GM21381 (cell line): ENCODE results near the gene IL15RA.
"Not testable (repeated sequence)": the region's sequence is repeated elsewhere in the genome, so short reads cannot be mapped to it uniquely, and the experiment has no call there.

ENCODE experiments used
- ATAC-seq: cut with Tn5 transposase; IDR thresholded peaks from one replicate; pipeline ENCODE4 v1.9.1; 2021; ENCODE audit warnings: mild to moderate bottlenecking, moderate library complexity; ENCODE audit not compliant: unreplicated experiment

Gene IL15RA

GRCh38 chr10:5930272-5930671 lies 47.1 kb downstream of the IL15RA start:
- no peak for ATAC-seq

DNA sequence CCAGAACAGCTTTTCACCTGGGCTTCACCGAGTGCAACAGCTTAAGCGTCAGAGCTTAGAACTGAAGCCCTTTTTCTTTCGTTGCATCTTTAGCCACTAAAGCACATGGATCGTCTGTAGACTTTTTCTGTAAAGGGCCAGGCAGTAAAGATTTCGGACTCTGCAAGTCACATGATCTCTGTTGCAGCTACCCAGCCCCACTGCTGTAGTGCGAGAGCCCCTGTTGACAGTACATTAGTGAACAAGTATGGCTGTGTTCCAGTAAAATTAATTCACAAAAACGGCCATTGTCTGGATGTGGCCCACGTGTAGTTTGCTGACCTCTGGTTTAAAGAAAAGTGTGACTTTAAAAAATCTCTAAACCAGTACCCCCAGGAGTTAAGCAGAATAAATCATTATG lies 47.9 kb downstream of the IL15RA start:
- no peak for ATAC-seq

DNA sequence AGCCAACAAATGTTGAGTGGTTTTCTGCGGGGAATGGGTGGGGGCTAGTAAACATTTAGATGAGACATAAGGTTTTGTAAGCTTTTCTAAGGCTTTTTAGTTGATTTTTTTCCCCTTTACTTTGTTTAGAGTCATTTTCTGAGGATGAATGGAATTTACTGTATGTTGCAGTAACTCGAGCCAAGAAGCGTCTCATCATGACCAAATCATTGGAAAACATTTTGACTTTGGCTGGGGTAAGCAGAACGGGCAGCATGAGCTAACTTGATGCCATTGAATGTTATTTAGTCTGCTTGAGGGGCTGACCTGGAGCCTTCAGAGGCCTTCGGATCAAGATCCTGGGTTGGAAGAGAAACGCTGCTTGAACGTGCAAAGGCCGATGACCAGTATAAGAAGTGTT lies 50.0 kb downstream of the IL15RA start:
- ATAC-seq, result no peak

- ATAC-seq, result no peak
Measured at GRCh38 chr10:5924889-5925288, 52.5 kb downstream of the IL15RA start.

- ATAC-seq, result no peak
Measured at GRCh38 chr10:5921746-5922145, 55.6 kb downstream of the IL15RA start.

DNA sequence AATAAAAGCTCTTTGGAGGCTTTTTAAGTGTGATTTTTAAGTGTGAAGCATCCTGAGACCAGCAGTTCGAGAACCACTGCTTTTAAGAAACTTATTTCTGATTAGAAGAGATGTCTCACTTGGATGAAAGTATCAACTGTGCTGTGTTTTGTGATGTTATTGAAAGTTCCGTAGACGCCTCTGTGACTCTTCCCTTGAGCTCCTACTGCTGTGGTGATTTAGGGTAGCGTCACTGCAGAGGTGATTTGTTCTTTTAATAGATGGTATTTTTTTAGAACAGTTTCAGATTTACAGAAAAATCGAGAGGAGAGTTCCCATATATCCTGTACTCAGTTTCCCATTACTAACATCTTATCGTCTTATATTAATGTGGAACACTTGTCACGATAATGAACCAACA lies 57.8 kb downstream of the IL15RA start:
- ATAC-seq, result no peak

DNA sequence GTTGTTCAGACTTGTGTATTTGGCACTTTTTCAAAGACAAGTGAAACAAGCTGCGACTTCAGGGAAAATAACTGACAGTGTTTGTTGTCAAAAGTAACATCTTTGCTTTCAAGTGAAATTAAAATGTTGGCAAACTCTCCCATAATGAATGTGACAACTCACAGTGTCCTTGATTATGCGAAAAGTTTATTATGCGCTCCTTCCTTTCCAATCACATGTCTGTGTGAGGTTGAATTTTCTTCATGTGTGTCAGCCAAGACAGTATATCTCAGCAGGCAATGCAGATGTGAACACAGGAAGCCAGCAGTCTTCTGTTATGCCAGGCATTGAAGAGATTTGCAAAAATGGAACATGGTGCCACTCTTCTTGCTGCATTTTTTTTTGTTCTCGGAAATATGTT lies 58.6 kb downstream of the IL15RA start:
- ATAC-seq, result no peak

DNA sequence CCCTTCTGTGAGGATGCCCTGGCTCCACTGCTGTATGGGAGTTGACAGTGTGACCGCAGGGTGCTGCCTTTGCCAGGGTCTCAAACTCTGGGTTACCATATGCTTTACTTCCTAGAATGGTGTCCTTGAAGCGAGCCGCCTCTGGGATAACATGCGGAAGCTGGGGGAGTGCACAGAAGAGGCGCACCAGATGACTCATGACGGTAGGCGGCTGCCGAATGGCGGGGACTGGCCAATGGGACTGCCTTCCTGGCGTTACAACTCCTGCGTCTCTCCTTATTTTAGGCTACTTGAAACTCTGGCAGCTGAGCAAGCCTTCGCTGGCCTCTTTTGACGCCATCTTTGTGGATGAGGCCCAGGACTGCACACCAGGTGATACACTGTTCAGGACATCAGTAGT lies 60.0 kb downstream of the IL15RA start:
- ATAC-seq, result no peak

- no peak for ATAC-seq
Measured at GRCh38 chr10:5915451-5915850, 61.9 kb downstream of the IL15RA start.

DNA sequence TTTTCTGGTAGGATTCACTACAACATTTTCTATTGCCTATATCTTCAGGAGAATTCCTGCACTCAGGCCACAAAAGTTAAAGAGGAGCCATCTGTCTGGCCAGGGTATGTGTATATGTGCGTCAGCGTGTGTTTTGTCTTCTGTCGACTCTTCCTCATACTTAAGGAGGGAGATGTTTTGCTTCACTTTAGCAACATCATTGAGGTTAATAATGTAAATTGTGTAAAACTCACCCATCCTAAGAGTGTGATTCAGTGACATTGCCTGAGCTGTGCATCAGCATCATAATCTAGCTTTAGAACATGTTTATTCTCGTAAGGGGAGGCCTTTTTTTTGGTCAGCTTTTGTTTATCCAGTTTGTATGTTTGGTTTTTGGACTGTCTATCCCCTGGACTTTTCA lies 63.6 kb downstream of the IL15RA start:
- no peak for ATAC-seq

DNA sequence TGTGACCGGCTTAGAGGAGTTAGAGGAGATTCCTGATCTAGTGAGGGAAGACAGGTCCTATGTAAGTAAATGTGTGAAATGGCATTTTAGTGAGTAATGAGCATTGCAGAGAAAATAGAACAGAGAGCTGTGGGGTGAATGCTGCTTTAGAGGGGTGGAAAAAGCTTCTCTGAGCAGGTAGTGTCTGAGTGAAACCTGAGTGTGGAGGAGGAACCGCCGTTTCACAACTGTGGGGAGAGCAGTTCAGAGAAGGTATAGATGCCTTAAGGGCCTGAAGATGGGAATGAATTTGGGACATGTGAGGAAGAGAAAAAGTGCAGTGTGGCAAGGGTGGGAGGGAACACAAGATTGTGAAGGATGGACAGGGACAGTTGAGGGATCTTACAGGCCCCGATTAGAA lies 65.7 kb downstream of the IL15RA start:
- no peak for ATAC-seq

- no peak for ATAC-seq
Measured at GRCh38 chr10:5910323-5911100, 66.8 kb downstream of the IL15RA start.

DNA sequence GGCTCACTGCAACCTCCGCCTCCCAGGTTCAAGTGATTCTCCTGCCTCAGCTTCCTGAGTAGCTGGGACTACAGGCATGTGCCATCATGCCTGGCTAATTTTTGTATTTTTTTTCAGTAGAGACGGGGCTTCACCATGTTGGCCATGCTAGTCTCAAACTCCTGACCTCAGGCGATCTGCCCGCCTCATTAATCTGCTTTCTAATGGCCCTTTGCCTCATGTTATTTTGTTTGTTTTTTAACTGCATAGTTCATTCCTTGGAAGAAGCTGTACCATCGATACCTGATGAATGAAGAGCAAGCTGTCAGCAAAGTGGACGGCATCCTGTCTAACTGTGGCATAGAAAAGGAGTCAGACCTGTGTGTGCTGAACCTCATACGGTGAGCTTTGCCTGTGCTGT lies 68.7 kb downstream of the IL15RA start:
- ATAC-seq, result not testable (repeated sequence)

DNA sequence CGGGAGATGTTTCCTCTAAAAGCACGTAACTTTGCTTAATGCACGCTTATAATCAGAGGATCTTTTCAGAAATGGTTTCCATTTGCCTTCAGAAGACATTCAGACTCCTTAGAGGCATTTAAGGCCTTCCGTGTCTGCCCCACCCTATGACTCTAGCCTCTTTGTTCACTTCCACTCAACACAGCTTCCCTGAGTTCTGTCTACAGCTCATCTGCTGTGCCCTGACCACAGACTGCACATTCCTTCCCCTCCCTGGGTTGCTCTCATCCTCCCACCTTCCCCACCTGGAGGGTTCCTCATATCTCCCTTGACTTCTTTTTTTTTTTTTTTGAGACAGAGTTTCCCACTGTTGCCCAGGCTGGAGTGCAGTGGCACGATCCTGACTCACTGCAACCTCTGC lies 70.7 kb downstream of the IL15RA start:
- ATAC-seq, result no peak

- ATAC-seq, result no peak
Measured at GRCh38 chr10:5905854-5906507, 71.4 kb downstream of the IL15RA start.

DNA sequence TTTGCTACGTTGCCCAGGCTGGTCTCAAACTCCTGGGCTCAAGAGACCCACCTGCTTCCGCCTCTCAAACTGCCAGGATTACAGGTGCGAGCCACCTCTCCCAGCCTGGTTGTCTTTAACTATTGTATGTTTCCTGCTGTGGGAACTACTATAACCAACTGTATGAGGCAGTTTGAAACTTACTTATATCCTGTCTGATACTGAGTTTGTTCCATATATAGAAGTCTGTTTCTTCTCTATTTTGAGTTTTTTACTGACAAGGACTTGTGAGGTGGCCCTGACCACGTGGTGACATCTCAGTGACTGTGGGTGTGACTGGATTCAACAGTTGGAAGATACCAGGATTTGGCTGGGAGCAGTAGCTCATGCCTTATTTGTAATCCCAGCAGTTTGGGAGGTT lies 73.1 kb downstream of the IL15RA start:
- ATAC-seq, result peak; percentile 95

GRCh38 chr10:5903563-5903962 lies 73.8 kb downstream of the IL15RA start:
- no peak for ATAC-seq

DNA sequence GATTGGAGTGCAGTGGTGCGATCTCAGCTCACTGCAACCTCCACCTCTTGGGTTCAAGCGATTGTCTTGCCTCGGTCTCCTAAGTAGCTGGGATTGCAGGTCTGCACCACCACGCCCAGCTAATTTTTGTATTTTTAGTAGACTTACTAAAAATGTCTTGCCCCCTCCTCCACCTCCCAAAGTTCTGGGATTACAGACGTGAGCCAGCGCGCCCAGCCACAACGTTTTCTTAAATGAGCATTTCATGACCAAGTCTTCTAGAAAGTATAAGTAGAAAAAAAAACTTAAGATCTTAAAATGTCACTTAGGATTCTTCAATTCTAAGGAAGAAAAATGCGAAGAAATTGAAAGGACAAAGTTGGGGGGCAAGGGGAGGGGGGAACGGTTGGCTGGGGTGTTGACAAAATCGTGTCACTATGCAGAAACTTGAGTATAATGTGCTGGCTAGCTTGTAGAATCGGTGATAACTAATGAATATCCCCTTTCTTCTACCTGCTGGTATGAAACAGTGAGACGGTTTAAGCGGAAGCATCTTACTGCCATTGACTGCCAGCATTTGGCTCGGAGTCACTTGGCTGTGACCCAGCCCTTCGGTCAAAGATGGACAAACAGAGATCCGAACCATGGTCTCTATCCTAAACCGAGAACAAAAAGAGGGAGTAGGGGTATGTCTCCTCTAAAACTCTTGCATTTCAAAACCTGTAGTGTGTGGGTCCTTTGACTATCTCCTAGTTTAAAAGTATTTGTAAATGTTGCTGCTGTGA lies 74.7 kb downstream of the IL15RA start:
- no peak for ATAC-seq
